ENCODE measurements around the gene TP53I3.

Gene TP53I3

GRCh38 chr2:24080701-24081100 lies 3.9 kb downstream of the TP53I3 start:
- Histone ChIP-seq H3K36me3 (ENCODE audit: control insufficient read depth in 1 of 2, insufficient read depth in 2 of 2, low read length in 2 of 2) (peaks cover 12 to 27% of the 10 kb centered on the region in 2 donors), H3K27me3 (ENCODE audit: control insufficient read depth in 1 of 2, insufficient read depth in 2 of 2, low read length in 2 of 2) (no peaks in the 10 kb centered on the region), H3K9ac (ENCODE audit: low read depth in 1 of 2, low read length in 2 of 2) (no peak overlapping the region), H3K4me3 (ENCODE audit: low read depth in 1 of 2, low read length in 2 of 2) (no peak overlapping the region), H3K9me3 (ENCODE audit: control insufficient read depth in 1 of 2, low read length in 2 of 2) (no peaks in the 10 kb centered on the region), H3K27ac (ENCODE audit: low read depth, low read length) (no peak overlapping the region), H3K4me1 (ENCODE audit: control insufficient read depth in 1 of 2, insufficient read depth in 2 of 2, low read length in 2 of 2) (peaks cover 24 to 26% of the 10 kb centered on the region in 2 donors)

GRCh38 chr2:24077879-24078278 lies 6.8 kb downstream of the TP53I3 start:
- H3K27me3 ChIP-seq (ENCODE audit: control insufficient read depth in 1 of 2, insufficient read depth in 2 of 2, low read length in 2 of 2), result no peaks in the 10 kb centered on the region
- H3K4me1 ChIP-seq (ENCODE audit: control insufficient read depth in 1 of 2, insufficient read depth in 2 of 2, low read length in 2 of 2), result peaks cover 18 to 26% of the 10 kb centered on the region in 2 donors
- peak overlapping the region; percentile 75 to 88 for H3K4me3 ChIP-seq (ENCODE audit: low read depth in 1 of 2, low read length in 2 of 2)
- no peaks in the 10 kb centered on the region for H3K9me3 ChIP-seq (ENCODE audit: control insufficient read depth in 1 of 2, low read length in 2 of 2)
- peak overlapping the region; percentile 95 for H3K27ac ChIP-seq (ENCODE audit: low read depth, low read length)
- H3K36me3 ChIP-seq (ENCODE audit: control insufficient read depth in 1 of 2, insufficient read depth in 2 of 2, low read length in 2 of 2), result peaks cover 15 to 34% of the 10 kb centered on the region in 2 donors
- peak overlapping the region; percentile 81 to 90 for H3K9ac ChIP-seq (ENCODE audit: low read depth in 1 of 2, low read length in 2 of 2)

DNA sequence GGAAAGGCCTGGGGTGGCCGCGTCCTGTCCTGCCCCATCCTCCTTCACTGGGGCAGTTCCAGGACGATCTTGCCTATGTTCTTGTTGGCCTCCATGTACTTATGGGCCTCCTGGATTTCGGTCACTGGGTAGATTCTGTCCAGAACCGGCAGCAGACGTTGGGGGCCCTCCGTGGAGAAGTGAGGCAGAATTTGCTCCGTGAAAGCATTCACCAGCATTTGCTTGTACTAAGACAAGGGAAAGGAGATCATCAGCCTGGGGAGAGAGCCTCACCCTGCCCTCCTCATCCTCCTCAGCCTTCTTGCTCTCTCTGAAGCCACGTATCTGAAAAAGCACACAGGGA lies 7.1 kb downstream of the TP53I3 start:
- peaks cover 16 to 34% of the 10 kb centered on the region in 2 donors for H3K36me3 ChIP-seq (ENCODE audit: control insufficient read depth in 1 of 2, insufficient read depth in 2 of 2, low read length in 2 of 2)
- peaks cover 15 to 22% of the 10 kb centered on the region in 2 donors for H3K4me1 ChIP-seq (ENCODE audit: control insufficient read depth in 1 of 2, insufficient read depth in 2 of 2, low read length in 2 of 2)
- H3K27ac ChIP-seq (ENCODE audit: low read depth, low read length), result peak overlapping the region; percentile 95

DNA sequence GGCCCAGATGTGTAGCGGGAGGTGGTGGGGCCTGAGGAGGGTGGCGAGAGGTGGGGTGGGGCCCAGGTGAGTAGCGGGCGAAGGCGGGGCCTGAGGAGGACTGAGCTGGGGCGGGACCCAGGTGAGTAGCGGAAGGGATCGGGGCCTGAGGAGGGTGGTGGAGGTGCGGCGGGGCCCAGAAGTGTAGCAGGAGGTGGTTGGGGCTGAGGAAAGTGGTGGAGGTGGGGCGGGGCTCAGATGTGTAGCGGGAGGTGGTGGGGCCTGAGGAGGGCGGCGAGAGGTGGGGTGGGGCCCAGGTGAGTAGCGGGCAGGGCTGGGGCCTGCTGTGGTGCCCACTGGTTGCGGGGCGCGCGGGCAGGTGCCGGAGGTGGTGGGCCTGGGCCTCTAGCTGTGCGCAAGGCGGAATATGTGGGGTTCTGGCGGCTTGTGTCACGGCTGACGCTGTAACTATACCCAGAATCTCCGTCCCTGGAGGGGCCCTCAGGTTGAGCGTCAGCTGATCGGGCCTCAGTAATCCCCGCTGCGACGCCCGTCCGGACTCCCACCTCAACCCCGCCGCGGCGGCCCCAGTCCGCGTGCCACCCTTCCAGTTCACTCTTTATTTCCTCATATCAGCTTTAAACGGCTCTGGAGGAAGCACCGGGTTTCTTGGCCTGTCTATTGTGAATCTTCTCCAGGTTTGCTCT lies 7.6 kb downstream of the TP53I3 start:
- H3K4me1 ChIP-seq (ENCODE audit: control insufficient read depth in 1 of 2, insufficient read depth in 2 of 2, low read length in 2 of 2), result peaks cover 14 to 17% of the 10 kb centered on the region in 2 donors
- peak overlapping the region; percentile 81 to 90 for H3K9ac ChIP-seq (ENCODE audit: low read depth in 1 of 2, low read length in 2 of 2)
- H3K9me3 ChIP-seq (ENCODE audit: control insufficient read depth in 1 of 2, low read length in 2 of 2), result no peaks in the 10 kb centered on the region
- H3K36me3 ChIP-seq (ENCODE audit: control insufficient read depth in 1 of 2, insufficient read depth in 2 of 2, low read length in 2 of 2), result peaks cover 18 to 29% of the 10 kb centered on the region in 2 donors
- H3K27me3 ChIP-seq (ENCODE audit: control insufficient read depth in 1 of 2, insufficient read depth in 2 of 2, low read length in 2 of 2), result no peaks in the 10 kb centered on the region
- peak overlapping the region; percentile 75 to 88 for H3K4me3 ChIP-seq (ENCODE audit: low read depth in 1 of 2, low read length in 2 of 2)
- H3K27ac ChIP-seq (ENCODE audit: low read depth, low read length), result peak overlapping the region; percentile 95

More for the DNA sequence above, 7.1 kb downstream of the TP53I3 start:
- no peaks in the 10 kb centered on the region for H3K27me3 ChIP-seq (ENCODE audit: control insufficient read depth in 1 of 2, insufficient read depth in 2 of 2, low read length in 2 of 2)
- H3K9ac ChIP-seq (ENCODE audit: low read depth in 1 of 2, low read length in 2 of 2), result peak overlapping the region; percentile 81 to 90
- H3K4me3 ChIP-seq (ENCODE audit: low read depth in 1 of 2, low read length in 2 of 2), result peak overlapping the region; percentile 75 to 88
- H3K9me3 ChIP-seq (ENCODE audit: control insufficient read depth in 1 of 2, low read length in 2 of 2), result no peaks in the 10 kb centered on the region

DNA sequence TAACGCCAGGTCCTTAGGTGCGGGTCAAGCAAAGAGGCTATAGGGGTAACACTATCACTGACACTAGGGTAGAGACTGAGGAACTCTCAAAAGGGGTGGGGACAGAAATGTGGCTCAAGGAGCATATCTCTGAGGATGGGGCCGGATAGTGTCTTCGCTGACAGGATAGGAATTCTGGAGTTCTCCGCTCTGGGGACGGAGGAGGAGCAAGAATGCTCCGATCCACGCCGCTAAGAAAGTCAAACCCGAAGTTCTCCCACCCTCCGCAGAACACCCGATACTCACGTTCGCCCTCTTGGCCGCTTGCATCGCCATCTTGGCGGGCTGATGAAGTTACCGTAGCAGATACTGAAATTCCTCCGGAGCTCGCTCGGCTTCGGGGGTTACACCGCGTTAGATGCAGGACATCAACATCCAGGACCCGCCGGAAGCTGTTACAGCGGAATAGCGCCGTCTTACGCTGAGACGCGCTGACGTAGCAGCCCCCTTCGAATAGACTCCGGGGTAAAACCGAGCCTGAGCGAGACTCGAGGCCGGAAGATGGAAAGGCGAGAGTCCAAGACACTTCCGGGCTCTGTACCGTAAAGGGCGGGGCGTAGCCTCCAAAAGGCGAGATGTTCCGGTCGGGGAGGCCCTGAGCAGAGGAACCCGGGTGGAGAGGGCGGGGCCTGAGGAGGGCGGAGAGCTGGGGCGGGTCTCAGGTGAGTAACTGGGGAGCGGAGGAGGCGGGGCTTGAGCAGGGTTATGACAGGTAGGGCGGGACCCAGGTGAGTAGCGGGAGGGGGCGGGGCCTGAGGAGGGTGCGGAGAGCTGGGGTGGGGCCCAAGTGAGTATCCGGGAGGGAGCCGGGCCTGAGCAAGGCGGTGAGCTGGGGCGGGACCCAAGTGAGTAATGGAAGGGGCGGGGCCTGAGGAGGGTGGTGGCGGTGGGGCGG lies 8.5 kb downstream of the TP53I3 start, which contains the start of gene SF3B6:
SF3B6 (minus strand) TSS at position 412 of the 934 bp plus-strand sequence; CDS start at position 315, 97 bp downstream.
- Histone ChIP-seq H3K9ac (ENCODE audit: low read depth in 1 of 2, low read length in 2 of 2) (peak within 1 kb of the TSS; percentile 87 to 90), H3K27me3 (ENCODE audit: control insufficient read depth in 1 of 2, insufficient read depth in 2 of 2, low read length in 2 of 2) (no peaks in the 10 kb centered on the region), H3K36me3 (ENCODE audit: control insufficient read depth in 1 of 2, insufficient read depth in 2 of 2, low read length in 2 of 2) (peaks cover 16 to 23% of the 10 kb centered on the region in 2 donors), H3K27ac (ENCODE audit: low read depth, low read length) (peak within 1 kb of the TSS; percentile 95), H3K4me1 (ENCODE audit: control insufficient read depth in 1 of 2, insufficient read depth in 2 of 2, low read length in 2 of 2) (peaks cover 14 to 16% of the 10 kb centered on the region in 2 donors), H3K4me3 (ENCODE audit: low read depth in 1 of 2, low read length in 2 of 2) (peak within 1 kb of the TSS; percentile 88 to 98), H3K9me3 (ENCODE audit: control insufficient read depth in 1 of 2, low read length in 2 of 2) (no peaks in the 10 kb centered on the region)

DNA sequence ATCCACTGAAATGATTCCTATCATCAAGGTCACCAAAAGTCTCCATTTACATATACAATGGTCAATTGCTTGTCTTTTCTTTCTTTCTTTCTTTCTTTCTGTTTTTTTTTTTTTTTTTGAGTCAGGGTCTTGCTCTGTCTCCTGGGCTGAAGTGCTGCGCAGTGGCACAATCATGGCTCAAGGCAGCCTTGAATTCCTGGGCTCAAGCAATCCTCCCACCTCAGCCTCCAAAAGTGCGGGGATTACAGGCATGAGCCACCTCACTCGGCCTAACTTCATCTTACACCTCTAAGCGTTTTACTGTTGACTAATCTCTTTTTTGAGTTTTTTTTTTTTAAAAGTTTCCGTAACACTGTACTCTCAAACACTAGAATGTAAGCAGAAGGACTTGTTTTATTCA lies 9.4 kb downstream of the TP53I3 start:
- no peak overlapping the region for H3K27ac ChIP-seq (ENCODE audit: low read depth, low read length)
- H3K9ac ChIP-seq (ENCODE audit: low read depth in 1 of 2, low read length in 2 of 2), result peak overlapping the region; percentile 82 to 87
- H3K4me3 ChIP-seq (ENCODE audit: low read depth in 1 of 2, low read length in 2 of 2), result peak overlapping the region; percentile 88 to 98

DNA sequence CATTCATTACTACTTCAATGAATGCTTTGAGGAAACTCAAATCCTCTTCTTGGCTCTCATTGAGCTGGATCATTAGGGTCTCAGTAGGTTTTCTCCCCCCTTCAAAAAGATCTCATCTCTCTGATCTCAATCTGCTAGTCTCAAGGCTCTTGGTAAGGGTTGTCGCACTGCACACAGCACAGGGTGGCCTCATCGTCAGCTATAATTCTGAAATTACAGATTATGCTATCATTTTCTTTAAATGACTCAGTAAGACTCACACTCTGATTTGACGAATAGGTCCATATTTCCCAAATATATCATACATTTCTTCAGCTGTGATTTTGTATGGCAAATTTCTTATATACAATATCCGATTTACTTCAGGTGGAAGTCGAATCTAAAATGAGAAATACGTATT lies 10.8 kb downstream of the TP53I3 start:
- Histone ChIP-seq H3K4me1 (ENCODE audit: control insufficient read depth in 1 of 2, insufficient read depth in 2 of 2, low read length in 2 of 2) (peaks cover 14 to 16% of the 10 kb centered on the region in 2 donors), H3K36me3 (ENCODE audit: control insufficient read depth in 1 of 2, insufficient read depth in 2 of 2, low read length in 2 of 2) (peaks cover 17 to 28% of the 10 kb centered on the region in 2 donors), H3K4me3 (ENCODE audit: low read depth in 1 of 2, low read length in 2 of 2) (no peak overlapping the region), H3K9ac (ENCODE audit: low read depth in 1 of 2, low read length in 2 of 2) (no peak overlapping the region), H3K27me3 (ENCODE audit: control insufficient read depth in 1 of 2, insufficient read depth in 2 of 2, low read length in 2 of 2) (no peaks in the 10 kb centered on the region), H3K27ac (ENCODE audit: low read depth, low read length) (no peak overlapping the region), H3K9me3 (ENCODE audit: control insufficient read depth in 1 of 2, low read length in 2 of 2) (no peaks in the 10 kb centered on the region)

More for the DNA sequence above, 9.4 kb downstream of the TP53I3 start:
- Histone ChIP-seq H3K4me1 (ENCODE audit: control insufficient read depth in 1 of 2, insufficient read depth in 2 of 2, low read length in 2 of 2) (peaks cover 14 to 16% of the 10 kb centered on the region in 2 donors), H3K27me3 (ENCODE audit: control insufficient read depth in 1 of 2, insufficient read depth in 2 of 2, low read length in 2 of 2) (no peaks in the 10 kb centered on the region), H3K36me3 (ENCODE audit: control insufficient read depth in 1 of 2, insufficient read depth in 2 of 2, low read length in 2 of 2) (peaks cover 14 to 21% of the 10 kb centered on the region in 2 donors), H3K9me3 (ENCODE audit: control insufficient read depth in 1 of 2, low read length in 2 of 2) (no peaks in the 10 kb centered on the region)

DNA sequence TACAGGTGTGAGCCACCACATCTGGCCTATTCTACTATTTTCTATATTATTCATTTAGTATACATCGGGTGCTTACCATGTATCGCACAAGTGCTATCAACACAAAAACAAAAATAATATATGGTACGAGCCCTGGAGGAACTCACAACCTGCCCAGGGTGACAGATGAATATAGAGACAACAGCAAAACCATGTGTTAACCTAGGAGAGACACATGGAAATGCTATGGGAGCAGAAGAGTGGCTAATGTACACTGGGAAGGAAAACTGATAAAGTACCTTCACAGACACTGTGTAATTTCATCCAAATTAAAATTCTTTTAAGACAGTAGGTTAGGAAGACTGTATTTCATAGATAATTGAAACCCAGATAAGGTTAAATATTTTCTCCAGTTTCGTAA lies 12.4 kb downstream of the TP53I3 start:
- Histone ChIP-seq H3K4me3 (ENCODE audit: low read depth in 1 of 2, low read length in 2 of 2) (no peak overlapping the region), H3K4me1 (ENCODE audit: control insufficient read depth in 1 of 2, insufficient read depth in 2 of 2, low read length in 2 of 2) (peaks cover 8 to 10% of the 10 kb centered on the region in 2 donors), H3K9ac (ENCODE audit: low read depth in 1 of 2, low read length in 2 of 2) (no peak overlapping the region), H3K27me3 (ENCODE audit: control insufficient read depth in 1 of 2, insufficient read depth in 2 of 2, low read length in 2 of 2) (no peaks in the 10 kb centered on the region), H3K36me3 (ENCODE audit: control insufficient read depth in 1 of 2, insufficient read depth in 2 of 2, low read length in 2 of 2) (peaks cover 19 to 42% of the 10 kb centered on the region in 2 donors), H3K9me3 (ENCODE audit: control insufficient read depth in 1 of 2, low read length in 2 of 2) (no peaks in the 10 kb centered on the region), H3K27ac (ENCODE audit: low read depth, low read length) (no peak overlapping the region)

DNA sequence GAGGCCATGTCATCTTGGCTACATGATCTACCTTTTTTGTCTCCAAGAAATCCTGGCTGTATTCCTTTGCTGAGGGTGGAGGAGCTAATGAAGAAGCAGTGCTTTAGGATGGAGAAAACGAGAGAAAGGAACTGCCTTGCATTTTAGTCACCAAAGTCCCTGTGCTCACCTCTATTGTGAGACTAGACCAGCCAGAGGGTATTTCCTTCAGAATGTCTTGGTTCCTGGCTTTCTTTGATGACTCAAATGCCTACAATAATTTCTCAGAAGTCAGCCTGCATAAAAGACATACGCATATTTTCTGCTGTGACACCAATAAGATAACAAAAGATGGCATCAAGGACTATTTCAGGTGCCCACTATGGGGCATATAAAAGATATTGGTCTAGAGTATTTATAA lies 19.3 kb downstream of the TP53I3 start:
- H3K9me3 ChIP-seq (ENCODE audit: control insufficient read depth in 1 of 2, low read length in 2 of 2), result no peaks in the 10 kb centered on the region
- H3K27me3 ChIP-seq (ENCODE audit: control insufficient read depth in 1 of 2, insufficient read depth in 2 of 2, low read length in 2 of 2), result no peaks in the 10 kb centered on the region
- no peak overlapping the region for H3K9ac ChIP-seq (ENCODE audit: low read depth in 1 of 2, low read length in 2 of 2)
- H3K4me1 ChIP-seq (ENCODE audit: control insufficient read depth in 1 of 2, insufficient read depth in 2 of 2, low read length in 2 of 2), result peaks cover 0 to 16% of the 10 kb centered on the region in 2 donors
- H3K27ac ChIP-seq (ENCODE audit: low read depth, low read length), result no peak overlapping the region
- no peak overlapping the region for H3K4me3 ChIP-seq (ENCODE audit: low read depth in 1 of 2, low read length in 2 of 2)
- peaks cover 16 to 51% of the 10 kb centered on the region in 2 donors for H3K36me3 ChIP-seq (ENCODE audit: control insufficient read depth in 1 of 2, insufficient read depth in 2 of 2, low read length in 2 of 2)

All from duodenal mucosa (tissue), 2 donors.